Prostate gland (tissue), 2 donors: Measurements from ENCODE around the gene FLOT2.
"Not testable (repeated sequence)": the region's sequence is repeated elsewhere in the genome, so short reads cannot be mapped to it uniquely, and the experiment has no call there.

Experiments
- POLR2AphosphoS5 ChIP-seq: sonication (generic); formaldehyde crosslinking; IDR thresholded peaks from one replicate; pipeline ENCODE4 v1.6.1; 2017; ENCODE audit warnings: antibody characterized with exemption
- TF ChIP-seq, protein P1 (sequence below), 4 experiments: fragments of 200-600 bp in 2 of 4; fragments of 450-650 bp in 2 of 4; sonication (generic) in 2 of 4; IDR thresholded peaks; 1 replicate in 3 of 4; 2 replicates in 1 of 4; pipeline ENCODE4 v1.5.1; 2016 to 2019; ENCODE audit warnings: antibody characterized with exemption in 4 of 4, mild to moderate bottlenecking in 2 of 4, moderate library complexity in 2 of 4

DNA sequence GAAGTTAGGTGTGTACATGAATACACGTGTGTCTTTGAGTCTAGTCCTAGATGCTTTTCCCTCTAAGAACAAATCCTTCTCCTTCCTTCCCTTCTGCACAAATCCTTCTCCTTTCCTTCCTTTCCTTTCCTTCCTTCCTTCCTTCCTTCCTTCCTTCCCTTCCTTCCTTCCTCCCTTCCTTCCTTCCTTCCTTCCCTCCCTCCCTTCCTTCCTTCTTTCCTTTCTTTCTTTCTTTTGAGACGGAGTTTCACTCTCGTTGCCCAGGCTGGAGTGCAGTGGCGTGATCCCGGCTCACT, 6.0 kb upstream of the FLOT2 start:
- not testable (repeated sequence) for TF ChIP-seq POLR2AphosphoS5
- TF ChIP-seq, protein P1, sequence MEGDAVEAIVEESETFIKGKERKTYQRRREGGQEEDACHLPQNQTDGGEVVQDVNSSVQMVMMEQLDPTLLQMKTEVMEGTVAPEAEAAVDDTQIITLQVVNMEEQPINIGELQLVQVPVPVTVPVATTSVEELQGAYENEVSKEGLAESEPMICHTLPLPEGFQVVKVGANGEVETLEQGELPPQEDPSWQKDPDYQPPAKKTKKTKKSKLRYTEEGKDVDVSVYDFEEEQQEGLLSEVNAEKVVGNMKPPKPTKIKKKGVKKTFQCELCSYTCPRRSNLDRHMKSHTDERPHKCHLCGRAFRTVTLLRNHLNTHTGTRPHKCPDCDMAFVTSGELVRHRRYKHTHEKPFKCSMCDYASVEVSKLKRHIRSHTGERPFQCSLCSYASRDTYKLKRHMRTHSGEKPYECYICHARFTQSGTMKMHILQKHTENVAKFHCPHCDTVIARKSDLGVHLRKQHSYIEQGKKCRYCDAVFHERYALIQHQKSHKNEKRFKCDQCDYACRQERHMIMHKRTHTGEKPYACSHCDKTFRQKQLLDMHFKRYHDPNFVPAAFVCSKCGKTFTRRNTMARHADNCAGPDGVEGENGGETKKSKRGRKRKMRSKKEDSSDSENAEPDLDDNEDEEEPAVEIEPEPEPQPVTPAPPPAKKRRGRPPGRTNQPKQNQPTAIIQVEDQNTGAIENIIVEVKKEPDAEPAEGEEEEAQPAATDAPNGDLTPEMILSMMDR (IDR thresholded peaks at IDR 0.05) = not testable (repeated sequence)
